A549 treated with CORT108297 at 1 μM for 4 hours (cell line): ENCODE data around the gene GUCY1A2. TPM values are rescaled to one million over a fixed set of nuclear protein-coding genes. Genes with fewer than 3 reads are reported as not detected.

Source experiments
- total RNA-seq: library from RNA; stranded (reverse); fragments of 200-300 nt; extraction: Qiagen RNA extraction; gene quantifications from 5 replicates; pipeline ENCODE4 v1.2.3, GENCODE V29; 2022

GUCY1A2 gene, protein sequence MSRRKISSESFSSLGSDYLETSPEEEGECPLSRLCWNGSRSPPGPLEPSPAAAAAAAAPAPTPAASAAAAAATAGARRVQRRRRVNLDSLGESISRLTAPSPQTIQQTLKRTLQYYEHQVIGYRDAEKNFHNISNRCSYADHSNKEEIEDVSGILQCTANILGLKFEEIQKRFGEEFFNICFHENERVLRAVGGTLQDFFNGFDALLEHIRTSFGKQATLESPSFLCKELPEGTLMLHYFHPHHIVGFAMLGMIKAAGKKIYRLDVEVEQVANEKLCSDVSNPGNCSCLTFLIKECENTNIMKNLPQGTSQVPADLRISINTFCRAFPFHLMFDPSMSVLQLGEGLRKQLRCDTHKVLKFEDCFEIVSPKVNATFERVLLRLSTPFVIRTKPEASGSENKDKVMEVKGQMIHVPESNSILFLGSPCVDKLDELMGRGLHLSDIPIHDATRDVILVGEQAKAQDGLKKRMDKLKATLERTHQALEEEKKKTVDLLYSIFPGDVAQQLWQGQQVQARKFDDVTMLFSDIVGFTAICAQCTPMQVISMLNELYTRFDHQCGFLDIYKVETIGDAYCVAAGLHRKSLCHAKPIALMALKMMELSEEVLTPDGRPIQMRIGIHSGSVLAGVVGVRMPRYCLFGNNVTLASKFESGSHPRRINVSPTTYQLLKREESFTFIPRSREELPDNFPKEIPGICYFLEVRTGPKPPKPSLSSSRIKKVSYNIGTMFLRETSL
- total RNA-seq = 0.02 to 0.08 TPM (median 0.07 TPM) in 5 replicates

DNA sequence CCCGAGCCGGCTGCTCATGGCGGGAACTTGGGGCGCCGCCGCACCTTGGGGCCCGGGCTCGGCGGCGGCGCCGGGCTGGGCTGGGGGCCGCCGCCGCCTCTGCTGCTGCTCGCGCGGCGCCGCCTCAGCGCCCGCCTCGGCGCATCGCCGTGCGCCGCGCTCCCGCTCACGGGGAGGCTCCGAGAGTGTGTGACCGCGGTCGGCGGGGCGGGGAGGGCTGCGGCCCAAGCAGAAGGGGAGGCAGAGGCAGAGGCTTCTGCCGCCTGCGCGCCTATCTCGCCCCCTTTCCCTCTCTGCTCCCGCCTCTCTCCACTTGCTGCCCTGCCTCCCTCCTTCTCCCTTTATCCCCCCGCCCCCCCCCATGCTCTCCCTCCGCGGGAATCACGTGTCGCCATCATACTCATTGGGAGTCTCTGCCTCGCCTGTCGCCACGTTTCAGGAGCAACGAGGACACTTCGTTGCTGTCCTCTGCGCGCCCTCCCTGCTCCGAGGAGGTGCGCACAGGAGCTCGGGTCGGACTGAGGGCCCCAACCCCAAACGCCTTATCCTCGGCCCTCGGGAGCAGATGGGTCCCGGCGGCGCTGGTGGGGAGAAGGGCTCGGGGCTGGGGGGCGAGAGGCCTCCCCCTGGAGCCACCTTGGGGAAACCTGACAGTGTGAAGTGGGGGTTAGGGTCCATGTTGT lies at the start of gene GUCY1A2:
Gene GUCY1A2, minus strand, starts transcription at position 258 of the 683 bp plus-strand sequence. CDS start 421 bp downstream, outside the sequence.

